ENCODE measurements around the gene SNX25.

- no peak for TF ChIP-seq GATA2 (IDR thresholded peaks at IDR 0.05; ENCODE audit: low read depth, low read length)
- TF ChIP-seq GATA3 (IDR thresholded peaks at IDR 0.05; ENCODE audit: low read depth, low read length), result no peak
Measured at GRCh38 chr4:185298728-185299430, 89.5 kb downstream of the SNX25 start.
